SU-DHL-6 (cell line): Measurements from ENCODE around the gene AVPR2.

Experiments used
- CTCF ChIP-seq: fragments of 200-600 bp; sonication (generic); IDR thresholded peaks from one replicate; pipeline ENCODE4 v1.5.1; 2017; ENCODE audit warnings: antibody characterized with exemption, mild to moderate bottlenecking, low read length, moderate library complexity; ENCODE audit not compliant: insufficient read depth, poor library complexity, severe bottlenecking
- EZH2phosphoT487 ChIP-seq: fragments of 200-600 bp; sonication (generic), shearing (Covaris generic); conservative IDR thresholded peaks from 2 replicates; pipeline ENCODE4 v1.6.1; 2018; ENCODE audit warnings: mild to moderate bottlenecking, antibody characterized with exemption, low read length, moderate library complexity, mixed read lengths

DNA sequence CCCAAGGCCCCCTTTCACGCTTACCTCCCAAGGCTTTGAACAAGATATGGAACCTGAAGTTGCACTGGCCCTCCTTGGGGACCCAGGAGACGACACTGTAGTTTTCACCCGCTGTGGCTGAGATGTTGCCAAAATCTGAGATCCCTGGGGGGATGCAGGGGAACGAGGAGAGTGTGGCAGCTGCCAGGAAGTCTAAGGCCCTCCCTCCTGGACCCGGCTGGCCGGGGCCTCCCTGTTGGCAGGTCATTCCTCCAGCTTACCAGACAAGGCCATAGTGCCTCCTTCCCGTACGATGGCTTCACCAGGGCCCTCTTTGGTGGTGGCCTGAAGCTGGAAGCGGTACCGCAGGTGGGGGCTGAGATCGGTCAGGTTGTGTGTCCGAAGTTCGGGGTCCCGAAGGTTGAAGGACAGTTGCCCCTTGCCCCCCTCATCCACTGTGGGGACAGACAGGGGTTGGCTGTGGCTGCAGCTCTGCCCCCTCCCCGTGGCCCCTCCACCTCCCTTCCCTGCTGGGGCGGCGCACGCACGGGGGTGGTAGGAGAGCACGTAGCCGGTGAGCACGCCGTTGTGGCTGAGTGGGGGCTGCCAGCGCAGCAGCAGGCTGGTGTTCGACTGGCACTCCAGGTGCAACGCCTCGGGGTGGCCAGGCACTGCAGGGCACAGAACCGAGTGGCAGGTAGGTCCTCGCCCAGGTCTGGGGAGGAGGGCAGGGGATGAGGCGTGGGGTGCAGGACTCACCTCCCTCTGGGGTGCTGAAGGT lies 39.7 kb upstream of the AVPR2 start:
- TF ChIP-seq CTCF (no peak), EZH2phosphoT487 (no peak)
